Activated CD4-positive, alpha-beta T cell treated with anti-CD3 and anti-CD28 coated beads, Interleukin-2, amount 50 U/mL, for 24 hours (primary cell): ENCODE results near the gene CHAC1.

Experiments
- DNase-seq, 2 donors: peaks; one replicate each; pipeline ENCODE4 v3.0.0-alpha.2; 2020; ENCODE audit warnings: low read depth in 1 of 2, low spot score in 1 of 2

Gene CHAC1

GRCh38 chr15:40985541-40986330, 32.5 kb downstream of the CHAC1 start:
- no peak for DNase-seq

DNA sequence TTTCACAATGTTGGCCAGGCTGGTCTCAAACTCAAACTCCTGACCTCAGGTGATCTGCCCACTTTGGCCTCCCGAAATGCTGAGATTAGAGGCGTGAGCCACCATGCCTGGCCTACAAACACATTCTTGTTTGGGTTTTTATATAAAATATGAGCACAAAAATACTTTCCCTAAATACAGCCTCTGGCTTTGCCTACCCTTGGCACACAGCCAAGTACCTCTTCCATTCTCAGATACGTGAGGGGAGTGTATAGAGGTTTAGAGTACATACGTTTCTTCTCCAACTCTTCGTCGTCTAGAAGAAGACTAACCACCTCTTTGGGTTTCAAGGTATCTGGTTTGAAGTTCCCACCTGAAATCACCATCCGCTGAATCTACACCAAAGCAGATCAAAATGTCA, 33.5 kb downstream of the CHAC1 start:
- no peak for DNase-seq

DNA sequence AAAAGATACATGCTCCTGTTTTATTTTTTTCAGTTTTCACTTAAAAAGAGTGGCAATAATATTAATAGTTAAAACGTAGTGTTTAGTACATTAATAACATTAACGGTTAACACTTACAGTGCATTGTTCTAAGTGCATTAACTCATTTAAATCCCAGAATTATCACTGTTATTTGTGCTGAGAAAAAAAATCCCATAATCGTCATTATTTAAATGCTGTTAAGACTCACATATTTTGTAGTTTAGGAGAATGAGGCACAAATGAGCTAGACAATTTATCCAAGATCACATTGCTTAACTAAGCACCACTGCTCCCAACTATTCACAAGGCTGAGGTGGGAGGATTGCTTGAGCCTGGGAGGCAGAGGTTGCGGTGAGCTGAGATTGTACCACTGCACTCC, 34.9 kb downstream of the CHAC1 start:
- no peak for DNase-seq

GRCh38 chr15:40990080-40990479, 36.8 kb downstream of the CHAC1 start:
- DNase-seq = no peak

- DNase-seq = no peak
These were observed 37.5 kb downstream of the CHAC1 start for GRCh38 chr15:40990789-40991188.

DNA sequence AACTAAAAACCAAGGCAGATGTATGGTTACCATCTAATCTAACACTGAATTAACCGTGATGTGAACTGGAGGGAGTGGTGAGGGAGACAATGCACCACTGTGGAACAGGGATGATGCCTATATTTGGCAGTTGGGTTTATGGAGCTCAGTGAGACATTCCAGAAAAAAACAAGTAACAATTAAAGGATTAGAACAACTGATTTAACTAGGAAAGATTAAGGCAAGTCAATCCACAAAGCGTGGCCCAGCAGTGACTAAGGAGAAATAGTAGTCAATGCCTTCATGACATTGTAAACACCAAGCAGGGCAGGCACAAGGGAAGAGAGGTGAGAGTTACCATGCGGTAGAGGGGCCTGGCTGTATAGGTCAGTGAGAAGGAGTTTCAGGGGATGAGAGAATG, 38.1 kb downstream of the CHAC1 start:
- no peak for DNase-seq

GRCh38 chr15:40992241-40992741, 39.0 kb downstream of the CHAC1 start:
- DNase-seq = no peak

DNA sequence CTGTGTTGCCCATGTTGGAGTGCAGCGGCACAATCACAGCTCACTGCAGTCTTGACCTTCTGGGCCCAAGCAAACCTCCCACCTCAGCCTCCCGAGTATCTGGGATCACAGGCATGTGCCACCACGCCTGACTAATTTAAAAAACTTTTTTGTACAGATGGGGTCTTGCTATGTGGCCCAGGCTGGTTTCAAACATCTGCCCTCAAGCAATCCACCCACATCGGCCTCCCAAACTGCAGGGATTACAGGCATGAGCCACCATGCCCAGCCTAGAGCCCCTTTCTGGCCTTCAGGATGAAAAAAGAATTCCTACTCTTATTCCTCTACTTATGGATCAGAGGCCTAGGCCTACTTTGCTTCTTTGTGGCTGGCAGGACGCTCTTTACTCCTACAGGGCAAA, 39.6 kb downstream of the CHAC1 start:
- no peak for DNase-seq

GRCh38 chr15:40995656-40996055, 42.4 kb downstream of the CHAC1 start:
- no peak for DNase-seq

DNA sequence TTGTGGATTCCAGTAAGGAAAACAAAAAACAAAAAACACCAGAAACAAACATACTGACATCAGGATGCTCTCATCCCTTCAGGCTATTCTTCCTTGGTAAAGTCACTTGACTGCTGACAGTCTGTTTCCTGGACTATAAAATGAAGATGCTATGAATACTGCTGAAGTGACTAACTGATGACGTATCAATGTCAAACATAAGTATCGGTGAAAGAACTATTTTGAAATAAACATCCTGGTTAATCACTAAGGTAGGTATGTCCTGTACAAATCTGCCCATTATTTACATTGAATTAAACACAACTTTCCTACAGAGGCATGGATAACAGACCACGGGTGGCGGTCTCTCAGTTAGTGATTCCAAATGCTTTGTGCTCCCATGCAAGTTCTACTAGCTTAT, 45.9 kb downstream of the CHAC1 start:
- no peak for DNase-seq

GRCh38 chr15:41001524-41002214, 48.4 kb downstream of the CHAC1 start:
- no peak for DNase-seq

DNA sequence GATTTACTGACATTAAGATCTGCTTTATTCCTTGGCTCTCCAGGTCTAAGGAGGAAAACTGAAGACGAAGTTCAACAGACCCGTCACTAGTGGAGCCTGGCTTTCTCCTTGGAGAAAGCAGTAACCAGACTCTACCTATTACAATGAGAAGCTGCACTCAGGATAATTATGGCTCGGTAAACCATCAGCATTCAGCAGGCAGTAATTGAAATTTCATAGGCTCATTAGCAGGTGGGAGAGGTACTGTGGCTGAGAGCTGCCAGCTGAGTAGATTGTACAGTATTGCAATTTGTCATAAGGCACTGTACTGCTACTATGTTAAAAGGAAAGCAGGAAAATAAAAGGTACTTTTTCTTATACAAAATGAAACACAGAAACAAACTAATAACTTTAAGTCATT, 51.2 kb downstream of the CHAC1 start:
- no peak for DNase-seq
